EL (cell line): ENCODE measurements around the gene SMYD3.

ENCODE experiments used
- DNase-seq: peaks from one replicate; pipeline ENCODE4 v3.0.0-alpha.2; 2016

The SMYD3 gene

DNA sequence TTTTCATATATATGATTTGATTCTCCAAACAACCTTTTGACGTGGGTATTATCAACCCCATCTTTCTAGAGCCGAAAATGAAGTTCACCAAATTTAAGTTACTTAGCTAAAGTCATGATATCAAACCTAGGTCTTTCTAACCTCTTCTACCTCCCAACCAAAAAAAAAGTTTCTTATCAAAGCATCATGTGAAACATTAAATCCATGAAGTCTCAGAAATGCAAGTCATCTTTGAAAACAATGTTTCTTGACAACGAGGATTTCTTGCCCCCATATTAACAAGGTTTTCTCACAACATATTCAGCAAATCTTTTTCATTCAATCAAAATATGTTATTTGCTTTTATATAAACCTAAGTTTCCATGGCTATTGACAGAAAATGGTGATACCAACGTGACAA is 306.3 kb downstream of the SMYD3 start:
- no peak for DNase-seq

DNA sequence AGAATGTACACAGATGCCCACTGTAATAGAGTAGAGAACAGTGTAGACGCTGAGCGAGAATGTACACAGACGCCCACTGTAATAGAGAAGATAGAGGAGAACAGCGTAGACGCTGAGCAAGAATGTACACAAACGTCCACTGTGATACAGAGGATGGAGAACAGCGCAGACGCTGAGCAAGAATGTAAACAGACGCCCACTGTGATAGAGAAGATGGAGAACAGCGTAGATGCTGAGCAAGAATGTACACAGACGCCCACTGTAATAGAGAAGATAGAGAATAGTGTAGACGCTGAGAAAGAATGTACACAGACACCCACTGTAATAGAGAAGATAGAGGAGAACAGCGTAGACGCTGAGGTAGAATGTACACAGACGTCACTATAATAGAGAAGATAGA is 306.9 kb downstream of the SMYD3 start:
- DNase-seq, result no peak

DNA sequence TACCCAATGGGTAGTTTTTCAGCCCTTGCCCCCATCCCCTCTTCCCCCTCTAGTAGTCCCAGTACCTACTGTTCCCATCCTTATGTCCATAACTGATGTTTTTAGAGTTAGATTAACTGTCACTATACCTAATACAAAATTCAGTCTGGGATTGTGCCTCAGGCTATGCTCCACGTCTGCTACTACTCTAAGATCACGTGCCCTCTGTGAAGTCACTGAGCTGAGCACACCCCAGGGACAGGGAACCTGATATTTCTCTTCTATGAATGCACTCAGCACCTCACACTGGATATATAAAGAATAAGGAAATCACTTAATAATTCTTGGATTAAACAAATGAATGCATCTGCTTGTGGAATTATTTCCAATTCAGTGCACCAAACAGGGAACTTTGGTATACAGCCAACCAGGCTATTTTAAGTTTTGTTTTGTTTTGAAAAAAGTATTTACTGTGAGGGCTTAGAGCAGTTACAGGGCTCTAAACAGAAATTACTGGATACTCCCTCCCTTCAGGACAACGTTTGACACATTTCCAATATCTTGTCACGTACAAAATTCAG is 307.9 kb downstream of the SMYD3 start:
- no peak for DNase-seq

DNA sequence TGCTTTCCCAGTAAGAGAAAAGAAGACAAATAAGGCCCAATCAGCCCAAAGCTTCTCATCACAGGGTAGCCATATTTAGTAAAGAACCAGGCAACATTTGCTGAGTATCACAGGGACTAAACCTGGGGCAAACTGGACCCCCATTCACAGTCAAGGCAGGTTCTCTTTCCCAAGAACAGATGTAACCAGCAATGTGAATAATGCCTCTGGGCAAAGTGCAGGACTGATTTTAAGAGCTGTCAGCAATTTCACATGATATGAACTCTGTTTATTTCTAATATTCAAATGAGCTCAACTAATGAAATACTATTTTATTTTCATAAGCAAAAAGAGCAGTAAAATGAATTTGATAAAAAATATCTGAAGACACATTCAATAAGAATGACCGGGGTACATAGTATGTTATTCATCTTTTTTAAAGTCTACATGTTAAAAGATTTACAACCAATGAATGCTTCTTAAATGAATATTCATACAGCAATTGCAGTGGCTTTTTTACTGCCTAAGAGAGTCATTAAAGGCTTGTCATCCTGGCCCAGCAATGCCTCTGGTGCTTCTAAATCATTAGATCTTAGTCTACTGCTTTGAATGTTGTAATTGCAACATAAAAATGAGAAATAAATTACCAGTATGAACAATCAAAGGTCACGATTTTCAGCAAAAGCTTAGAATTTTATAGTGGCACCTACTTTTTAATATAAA is 308.8 kb downstream of the SMYD3 start:
- DNase-seq, result no peak

DNA sequence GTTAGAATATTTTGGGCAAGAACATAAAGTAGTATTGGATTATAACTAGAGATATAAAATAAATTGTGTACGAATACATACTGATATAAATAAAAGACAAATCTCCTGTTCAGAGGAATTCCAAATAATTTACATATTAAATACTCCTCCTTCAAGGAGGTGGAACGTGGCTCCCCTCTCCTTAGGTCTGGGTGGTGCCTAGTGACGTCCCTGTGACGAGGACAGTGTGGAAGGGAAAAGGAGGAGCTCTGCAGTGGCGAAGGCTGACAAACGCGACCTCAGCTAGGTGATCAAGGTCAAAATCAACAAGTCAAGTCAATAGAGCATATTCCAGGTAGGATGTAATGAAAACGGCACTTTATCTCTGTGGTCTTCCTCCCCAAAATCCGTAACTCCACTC is 310.0 kb downstream of the SMYD3 start:
- no peak for DNase-seq

DNA sequence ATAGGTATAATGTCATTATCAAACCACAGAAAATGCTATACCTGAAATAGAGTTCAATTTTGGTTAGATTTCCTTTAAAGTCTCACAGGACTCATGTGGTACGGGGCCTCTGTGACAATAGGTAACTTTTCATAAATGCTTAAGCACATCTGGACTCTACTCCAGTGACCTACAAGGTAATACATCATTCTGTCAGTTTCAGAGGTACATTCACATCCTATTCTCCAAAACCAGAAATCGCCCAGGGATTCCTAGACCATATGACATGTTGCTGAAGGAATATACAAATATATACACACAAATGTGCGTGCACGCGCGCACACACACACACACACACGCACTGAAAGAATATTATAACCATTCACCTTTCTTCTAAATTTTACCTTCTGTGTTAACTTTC is 311.8 kb downstream of the SMYD3 start:
- DNase-seq, result no peak

DNA sequence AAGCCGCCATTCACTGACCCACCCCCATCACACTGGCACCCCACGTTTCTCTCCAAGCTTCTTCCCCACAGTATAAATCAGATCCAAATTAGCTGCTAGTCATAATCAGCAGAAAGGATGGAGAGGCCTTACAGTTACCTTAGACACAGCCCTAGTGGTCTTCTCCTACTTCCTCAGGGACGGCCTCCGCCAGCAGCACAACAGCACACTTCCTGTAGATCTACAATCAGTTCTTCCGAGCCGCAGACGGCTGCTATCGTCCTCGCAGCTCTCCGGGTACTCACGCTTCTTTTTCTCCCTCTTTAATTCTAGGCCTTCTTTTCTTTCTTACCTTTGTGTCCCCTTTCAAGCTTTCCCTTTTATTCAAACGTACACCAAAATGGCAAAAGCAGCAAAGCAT is 313.5 kb downstream of the SMYD3 start:
- DNase-seq, result no peak

DNA sequence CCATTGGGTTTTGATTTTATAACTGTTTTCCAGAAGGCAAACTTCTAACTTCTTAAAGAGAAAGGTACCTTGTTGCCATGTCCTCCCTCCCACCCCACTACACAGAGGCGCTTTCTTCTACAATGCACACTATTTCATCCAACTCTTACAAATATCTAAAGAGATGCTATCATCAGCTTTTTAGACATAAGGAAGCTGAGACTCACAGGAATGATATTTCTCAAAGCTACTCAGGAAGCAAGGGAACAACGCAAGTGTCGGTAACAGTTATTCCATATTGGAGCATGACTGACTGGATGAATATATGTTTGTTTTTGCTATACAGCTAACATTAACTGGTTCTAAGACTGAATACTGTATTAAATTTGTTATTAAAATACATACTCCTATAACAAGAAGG is 318.0 kb downstream of the SMYD3 start:
- no peak for DNase-seq

DNA sequence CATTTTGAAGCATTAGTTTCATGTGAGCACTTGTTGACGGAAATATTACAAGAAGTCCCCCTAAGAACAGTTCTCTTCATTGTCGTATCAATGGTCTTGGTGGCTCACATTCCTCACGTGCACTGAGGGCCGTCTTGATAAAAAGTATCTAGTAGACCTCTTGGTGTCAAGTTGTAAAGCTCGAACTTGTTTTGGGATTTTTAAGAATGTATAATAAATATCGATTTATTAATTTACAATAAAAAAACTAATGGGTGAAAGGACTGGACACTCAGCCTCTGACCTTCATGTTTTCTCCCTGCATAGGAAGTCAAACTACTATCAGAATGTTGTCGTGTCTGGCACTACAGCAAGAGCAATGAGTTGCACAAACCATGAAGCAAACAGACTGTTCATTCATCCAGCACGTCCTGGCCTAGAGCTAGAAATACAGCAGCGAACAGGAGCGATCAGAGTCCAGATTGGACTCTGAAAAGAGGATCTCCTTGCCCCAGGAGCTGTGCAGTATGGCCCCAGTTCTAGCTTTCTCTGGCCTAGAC is 319.2 kb downstream of the SMYD3 start:
- DNase-seq, result no peak

DNA sequence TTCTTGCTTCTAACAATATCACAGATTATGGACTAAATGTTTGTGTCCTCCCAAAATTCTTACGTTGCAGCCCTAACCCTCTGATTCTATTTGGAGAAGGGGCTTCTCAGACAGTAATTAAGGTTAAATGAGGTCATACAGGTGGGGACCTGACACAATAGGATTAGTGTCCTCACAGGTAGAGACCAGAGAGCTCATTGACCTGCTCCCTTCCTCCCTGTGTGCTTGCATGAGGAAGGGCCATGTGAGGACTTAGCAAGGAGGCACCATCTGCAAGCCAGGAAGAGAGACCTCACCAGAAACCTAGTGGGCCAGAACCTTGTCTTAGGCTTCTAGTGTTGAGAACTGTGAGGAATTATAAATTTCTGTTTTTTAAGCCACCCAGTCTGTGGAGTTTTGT is 322.6 kb downstream of the SMYD3 start:
- DNase-seq, result no peak

DNA sequence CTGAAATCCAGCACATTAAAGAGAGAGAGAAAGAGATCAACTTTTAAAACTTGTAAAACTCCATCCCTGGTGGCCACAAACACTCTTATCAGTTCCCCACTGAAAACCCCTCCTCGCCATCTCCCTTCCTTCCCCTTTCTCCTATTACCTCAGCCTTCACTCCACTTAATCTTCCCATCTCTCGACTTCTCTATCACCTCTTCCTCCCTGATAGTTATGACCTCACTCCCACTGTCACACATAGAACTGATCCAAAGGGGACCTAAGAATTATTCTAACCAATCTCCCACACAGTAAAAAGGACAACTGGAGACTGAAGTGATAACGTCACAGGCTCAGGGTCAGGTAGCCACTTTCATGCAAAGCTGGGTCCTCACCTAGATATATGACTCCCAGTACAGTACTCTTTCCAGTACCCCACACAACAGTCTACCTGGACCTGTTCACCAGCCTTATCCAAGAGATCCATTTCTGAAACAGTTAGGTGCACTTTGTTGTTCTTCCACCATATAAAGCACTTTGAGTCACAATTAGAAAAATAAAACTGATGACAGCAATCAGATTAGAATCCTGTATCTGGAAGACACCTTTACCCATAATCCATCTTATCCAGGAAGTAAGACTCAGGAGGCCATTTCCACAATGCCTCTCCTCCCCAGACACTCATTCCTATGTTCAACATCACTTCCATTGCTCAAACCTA is 324.8 kb downstream of the SMYD3 start:
- no peak for DNase-seq

DNA sequence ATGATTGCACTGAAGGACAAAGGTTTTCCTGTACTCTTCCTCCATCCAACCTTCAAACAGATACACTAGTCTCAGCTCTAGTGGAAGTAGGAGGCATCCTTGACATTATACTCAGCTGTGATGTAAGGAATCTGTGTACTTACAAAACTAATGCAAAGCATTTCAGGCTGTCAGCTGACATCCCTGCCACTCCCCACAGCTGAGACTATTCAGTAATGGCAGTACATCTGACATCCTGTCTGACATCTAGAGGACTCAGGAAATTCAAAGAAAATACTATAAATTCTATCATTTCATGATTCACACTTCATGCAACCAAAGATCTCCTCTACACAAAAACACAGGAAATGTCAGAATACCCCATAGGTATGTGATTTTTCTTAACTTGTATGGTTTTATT is 325.8 kb downstream of the SMYD3 start:
- DNase-seq, result peak; percentile 7

DNA sequence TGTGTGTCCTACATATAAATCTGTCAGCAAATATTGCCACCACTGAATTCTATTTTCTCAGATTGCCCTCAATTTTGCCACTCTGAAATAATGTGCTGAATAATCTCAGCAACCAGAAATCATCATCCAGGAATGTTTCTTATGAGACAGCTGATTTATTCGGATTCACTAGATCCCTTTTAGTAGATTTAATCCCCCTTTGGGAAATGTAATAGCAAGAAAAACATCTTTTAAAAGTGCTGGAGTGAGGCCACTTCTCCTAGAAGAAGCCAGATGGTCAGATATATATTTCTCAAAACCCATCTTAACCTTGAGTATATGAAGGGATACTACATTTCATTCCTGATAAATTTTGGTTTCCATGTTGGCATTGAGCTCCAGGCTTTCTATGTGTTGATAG is 327.7 kb downstream of the SMYD3 start:
- DNase-seq, result no peak

DNA sequence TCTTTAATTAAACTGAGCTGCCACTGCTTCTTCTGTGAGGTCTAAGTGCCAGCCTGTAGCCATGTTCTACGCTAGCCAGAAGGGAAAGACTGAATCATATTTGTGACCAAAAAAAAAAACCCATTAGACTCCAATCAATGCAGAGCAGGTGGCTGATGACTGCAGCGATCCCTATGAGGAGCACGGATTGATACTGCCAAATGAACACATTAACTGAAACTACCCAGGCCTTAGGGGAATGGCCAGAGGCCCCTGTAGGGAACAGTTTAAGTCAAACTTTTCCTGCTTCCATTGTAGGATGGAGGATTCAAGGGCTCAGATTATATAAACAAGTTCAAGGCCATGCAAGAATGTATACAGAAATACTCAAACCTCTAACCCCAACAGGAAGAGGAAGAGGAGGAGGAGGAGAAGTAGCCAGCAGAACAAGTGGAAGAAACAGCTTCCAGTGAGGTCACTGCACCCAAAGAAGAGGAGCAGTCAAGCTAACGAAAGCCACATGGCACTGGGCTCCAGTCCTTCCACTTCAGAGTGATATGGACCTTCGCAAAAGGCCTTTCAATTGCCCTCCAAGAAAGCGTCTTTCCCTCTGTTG is 328.3 kb downstream of the SMYD3 start:
- no peak for DNase-seq

DNA sequence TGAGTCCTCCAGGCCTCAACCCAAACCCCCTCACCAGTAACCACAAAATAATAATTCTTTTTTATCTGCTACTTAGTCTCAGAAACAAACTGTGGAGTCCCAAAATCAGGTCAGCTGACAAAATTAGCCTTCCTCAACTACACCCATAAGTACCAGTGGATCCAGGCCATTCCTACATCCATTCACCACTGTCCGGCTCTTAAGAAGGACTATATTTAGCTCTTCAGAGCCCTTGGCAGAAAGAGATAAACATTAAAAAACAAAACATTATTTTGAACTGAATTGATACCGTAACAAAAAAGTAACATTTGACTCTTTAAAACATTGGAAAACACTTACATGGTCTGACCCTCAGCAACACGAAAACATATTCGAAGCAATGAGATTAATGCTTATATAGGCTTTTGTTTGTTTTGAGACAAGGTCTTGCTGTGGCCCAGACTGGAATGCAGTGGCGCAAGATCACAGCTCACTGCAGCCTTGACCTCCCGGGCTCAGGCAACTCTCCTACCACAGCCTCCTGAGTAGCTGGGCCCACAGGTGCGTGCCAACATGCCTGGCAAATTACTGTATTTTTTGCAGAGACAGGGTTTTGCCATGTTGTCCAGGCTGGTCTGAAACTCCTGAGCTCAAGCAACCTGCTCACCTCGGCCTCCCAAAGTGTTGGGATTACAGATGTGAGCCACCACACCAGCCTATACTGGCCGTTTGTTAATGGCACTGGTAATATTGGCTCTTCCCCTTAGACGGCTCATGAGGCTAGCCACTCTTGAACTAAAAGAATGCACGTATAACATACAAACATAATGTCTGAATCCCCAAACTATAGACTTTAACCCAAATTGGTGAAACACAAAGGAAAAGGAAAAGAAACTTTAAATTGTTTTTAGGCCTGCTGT is 330.7 kb downstream of the SMYD3 start:
- DNase-seq, result no peak

DNA sequence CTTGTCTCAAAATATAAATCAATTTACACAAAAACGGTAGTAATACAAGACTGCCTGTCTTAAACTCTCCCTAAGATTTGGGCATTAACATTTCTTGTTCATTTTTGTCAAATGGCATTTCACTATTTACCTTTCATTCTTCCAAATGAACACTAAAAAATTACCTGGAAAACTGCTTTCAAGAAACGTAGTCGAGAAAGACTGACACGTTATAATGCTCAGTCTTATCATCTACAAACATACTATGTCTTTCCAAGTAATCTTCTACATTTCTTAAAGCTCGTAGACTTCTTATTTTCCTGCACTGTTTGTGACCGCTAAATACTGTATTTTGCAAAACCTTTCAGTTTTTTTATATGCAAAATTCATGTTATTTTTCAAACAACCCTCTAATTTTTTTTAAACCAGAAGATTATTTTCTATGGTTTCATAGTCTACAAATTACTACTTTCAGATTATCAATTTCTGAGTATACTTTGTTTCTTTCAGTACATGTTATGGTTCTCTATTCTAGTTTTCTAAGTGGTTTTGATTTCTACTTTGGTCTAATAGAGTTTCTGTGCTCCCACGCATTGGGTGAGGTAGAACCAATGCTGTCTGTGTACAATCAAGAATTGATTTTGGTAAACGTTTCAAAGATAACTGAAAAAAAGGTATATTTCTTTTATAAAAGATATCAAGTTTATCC is 336.4 kb downstream of the SMYD3 start:
- DNase-seq, result no peak

DNA sequence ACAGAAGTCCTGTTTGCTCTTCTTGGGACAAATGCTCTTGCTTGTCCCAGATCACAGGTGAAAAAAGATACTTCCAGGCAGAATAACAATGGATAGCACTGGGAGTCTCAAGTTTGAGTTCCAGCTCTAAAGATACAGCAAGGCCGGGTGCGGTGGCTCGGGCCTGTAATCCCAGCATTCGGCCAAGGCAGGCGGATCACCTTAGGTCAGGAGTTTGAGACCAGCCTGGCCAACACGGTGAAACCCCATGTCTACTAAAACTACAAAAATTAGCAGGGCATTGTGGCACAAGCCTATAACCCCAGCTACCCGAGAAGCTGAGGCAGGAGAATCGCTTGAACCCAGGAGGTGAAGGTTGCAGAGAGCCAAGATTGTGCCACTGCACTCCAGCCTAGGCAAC is 337.6 kb downstream of the SMYD3 start:
- DNase-seq, result no peak

DNA sequence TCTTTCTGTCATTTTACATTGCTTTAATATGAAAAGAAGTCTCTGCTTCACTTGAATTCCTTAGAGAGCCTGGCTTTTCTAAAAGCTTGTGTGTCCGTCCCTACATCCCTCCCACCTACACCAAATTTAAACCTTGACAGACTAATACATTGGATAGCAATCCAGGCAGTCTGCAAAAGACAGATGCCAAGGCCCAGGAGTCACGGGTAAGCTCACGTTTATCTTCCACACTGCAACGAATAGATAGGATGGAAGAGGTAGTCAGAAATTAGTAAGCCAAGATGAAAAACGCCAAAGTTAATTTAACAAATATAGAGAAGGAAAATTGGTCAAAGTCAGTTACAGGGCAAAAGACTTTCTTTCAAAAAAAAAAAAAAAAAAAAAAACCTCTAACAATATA is 338.1 kb downstream of the SMYD3 start:
- no peak for DNase-seq

DNA sequence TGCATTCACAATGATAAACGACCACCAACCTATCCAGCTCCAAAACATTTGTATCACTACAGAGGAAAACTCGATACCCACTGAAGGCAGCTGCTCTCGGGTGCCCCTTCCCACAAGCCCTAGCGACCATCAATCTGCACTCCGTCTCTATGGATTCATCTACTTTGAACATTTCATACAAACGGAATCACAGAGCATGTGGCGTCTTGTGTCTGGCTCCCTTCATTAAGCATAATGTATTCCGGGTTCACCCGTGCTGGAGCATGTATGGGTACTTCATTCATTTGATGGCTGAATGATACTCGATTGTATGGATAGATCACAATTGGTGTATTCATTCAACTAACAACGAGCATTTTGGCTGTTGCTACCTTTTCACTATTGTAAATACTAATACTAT is 340.2 kb downstream of the SMYD3 start:
- no peak for DNase-seq

DNA sequence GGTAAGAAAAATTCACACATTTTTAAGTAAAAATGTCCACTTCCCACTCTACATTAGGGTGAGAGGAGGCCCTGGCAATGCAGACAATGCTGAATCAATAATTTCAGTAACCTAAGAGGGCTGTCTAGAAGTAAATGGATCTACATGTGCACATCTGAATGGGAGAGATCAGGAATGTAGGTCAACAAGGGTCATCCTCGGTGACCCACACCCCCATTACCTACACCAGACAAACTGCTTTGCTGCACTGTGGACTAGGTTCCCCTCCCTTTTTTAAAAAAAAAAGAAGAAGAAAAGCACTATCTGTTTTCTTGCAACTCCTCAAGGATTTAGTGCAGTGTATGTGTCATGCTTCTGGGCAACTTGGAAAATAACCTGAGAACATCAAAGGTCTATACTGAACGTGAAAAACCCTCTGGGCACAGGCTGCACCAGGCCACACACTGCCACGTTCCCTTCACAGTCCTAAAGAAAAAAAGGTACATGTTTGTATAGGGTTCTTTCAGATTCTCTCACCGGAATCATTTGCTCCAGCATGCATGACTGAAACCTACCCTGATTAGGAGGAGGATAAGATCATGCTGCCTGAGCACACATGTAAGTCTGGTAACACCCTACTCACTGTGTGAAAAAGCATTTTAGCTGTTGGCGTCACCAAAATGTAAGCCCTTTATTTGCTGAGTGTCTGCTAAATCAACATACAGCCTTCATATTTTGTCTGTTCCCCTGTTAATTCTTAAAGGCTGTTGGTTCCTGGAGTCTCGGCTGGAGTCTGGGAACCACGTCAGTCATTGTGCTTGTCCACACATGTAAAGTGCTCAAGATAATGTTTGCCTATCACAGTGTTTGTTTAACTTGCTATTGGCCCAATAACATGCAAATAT is 341.0 kb downstream of the SMYD3 start:
- no peak for DNase-seq

DNA sequence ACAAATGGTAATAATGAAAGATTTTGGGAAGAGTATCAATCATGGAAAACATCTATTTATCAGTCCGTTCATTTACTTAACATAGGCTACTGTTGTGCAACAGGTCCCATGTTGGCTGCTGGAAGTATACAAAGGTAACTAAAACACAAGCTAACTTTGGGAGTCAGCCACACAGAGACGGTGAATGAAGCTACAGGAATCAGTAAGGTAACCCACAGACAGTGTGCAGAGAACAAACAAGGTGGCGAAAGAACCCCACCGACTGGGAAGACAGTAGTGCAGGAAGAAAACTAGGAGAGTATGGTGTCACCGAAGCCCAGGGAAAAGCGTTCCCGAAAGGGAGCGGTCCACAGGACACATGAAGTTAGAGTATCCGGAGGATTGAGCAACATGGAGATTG is 342.3 kb downstream of the SMYD3 start:
- DNase-seq, result no peak
